Measurements from ENCODE around the gene LMF1. TPM values are rescaled to one million over a fixed set of nuclear protein-coding genes. Genes with fewer than 3 reads are reported as not detected.
"Not testable (repeated sequence)": the region's sequence is repeated elsewhere in the genome, so short reads cannot be mapped to it uniquely, and the experiment has no call there.

Gene LMF1
- total RNA-seq, 4 donors from 2014 or later = 21.8 to 47.9 (median 36.0) TPM

DNA sequence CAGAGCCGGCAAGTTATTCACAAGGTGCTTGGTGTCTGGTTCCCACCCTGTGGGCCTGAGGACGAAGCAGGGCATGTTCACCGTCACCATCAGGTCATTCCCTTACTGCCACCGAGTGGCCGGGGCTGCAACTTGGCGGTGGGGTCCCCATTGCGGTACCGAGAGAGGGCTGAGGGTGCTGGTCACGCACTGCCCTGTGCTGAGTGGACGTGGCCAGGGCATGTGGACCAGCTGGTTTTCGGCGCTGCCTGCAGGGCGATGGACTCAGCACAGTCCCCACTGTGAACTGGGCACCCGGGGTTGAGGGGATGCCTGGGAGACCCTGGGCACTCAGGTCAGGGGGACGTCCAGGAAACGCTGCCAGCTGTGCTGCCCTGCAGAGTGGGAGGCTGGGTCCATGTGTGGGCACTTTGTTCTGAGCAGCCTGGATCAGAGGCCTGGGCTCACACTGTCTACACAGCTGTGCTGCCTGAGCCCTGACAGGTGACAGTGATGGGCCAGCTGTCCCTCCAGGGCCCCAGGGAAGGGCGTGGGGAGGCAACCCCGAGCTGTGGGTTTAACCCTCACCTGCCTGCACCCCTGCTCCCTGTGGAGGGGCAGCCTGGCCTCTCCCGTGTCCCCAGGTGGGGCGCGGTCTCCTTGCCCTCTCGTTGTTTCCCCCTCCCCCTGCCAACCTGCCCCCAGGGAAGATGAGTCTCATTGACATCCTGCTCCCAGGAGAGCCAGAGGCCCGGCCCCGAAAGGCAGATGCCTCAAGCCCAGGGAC lies 131.0 kb downstream of the LMF1 start:
- Histone ChIP-seq H3K4me3 (no peak overlapping the region), H3K27ac (no peak overlapping the region), H3K9me3 (peaks cover 0 to 3% of the 10 kb centered on the region in 2 donors), H3K4me1 (no peaks in the 10 kb centered on the region), H3K27me3 (peaks cover 0 to 3% of the 10 kb centered on the region in 2 donors), H3K36me3 (no peaks in the 10 kb centered on the region)
- TF ChIP-seq POLR2A (IDR thresholded peaks at IDR 0.05) (no peak), CTCF (IDR thresholded peaks at IDR 0.05) (no peak)
- DNase-seq = no peak
- intact Hi-C loops (cut with DNase I; ENCODE audit: low total_unique reads) = no loop called here

GRCh38 chr16:838741-839140 lies 132.0 kb downstream of the LMF1 start:
- intact Hi-C loops (cut with DNase I; ENCODE audit: low total_unique reads) = no loop called here

DNA sequence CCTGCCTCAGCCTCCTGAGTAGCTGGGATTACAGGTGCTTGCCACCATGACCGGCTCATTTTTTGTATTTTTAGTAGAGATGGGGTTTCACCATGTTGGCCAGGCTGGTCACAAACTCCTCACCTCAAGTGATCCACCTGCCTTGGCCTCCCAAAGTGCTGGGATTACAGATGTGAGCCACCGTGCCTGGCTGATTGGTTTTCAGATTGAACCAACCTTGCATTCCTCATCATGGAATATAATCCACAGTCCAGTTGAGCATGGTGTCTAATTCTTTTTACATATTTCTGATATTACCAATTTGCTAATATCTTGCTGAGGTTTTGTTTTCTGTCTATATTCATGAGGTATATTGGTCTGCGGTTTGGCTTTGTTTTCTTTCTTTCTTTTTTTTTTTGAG lies 134.0 kb downstream of the LMF1 start:
- H3K27me3 ChIP-seq; H3K27ac ChIP-seq; H3K4me3 ChIP-seq; H3K9me3 ChIP-seq; H3K4me1 ChIP-seq; H3K36me3 ChIP-seq; DNase-seq; intact Hi-C loops (cut with DNase I; ENCODE audit: low total_unique reads): not testable (repeated sequence)

More at GRCh38 chr16:838741-839140, 132.0 kb downstream of the LMF1 start:
- Histone ChIP-seq H3K27ac (no peak overlapping the region), H3K36me3 (no peaks in the 10 kb centered on the region), H3K4me3 (no peak overlapping the region), H3K4me1 (no peaks in the 10 kb centered on the region), H3K9me3 (peaks cover 0 to 3% of the 10 kb centered on the region in 2 donors), H3K27me3 (peaks cover 0 to 3% of the 10 kb centered on the region in 2 donors)
- no peak for DNase-seq
- no peak for TF ChIP-seq CTCF (IDR thresholded peaks at IDR 0.05)
- no peak for TF ChIP-seq POLR2A (IDR thresholded peaks at IDR 0.05)

DNA sequence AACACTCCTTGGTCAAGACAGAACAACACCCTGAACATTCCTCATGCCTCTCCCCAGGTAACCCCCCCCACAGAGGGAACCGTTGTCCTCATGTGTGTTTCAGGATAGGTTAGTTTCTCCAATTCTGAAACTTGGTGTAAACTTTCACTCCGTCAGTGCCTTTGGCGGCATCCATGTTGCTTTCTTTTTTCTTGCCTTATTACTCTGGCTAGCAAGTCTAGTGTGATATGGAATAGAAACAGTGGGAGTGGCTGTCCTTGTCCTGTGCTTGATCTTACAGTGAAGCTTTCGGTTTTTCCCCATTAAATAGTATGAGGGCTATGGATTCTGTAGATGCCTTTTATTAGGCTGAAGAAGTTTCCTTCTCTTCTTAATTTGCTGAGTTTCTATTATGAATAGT lies 134.6 kb downstream of the LMF1 start:
- no peak overlapping the region for H3K27ac ChIP-seq
- H3K4me3 ChIP-seq = no peak overlapping the region
- no peaks in the 10 kb centered on the region for H3K36me3 ChIP-seq
- TF ChIP-seq CTCF (IDR thresholded peaks at IDR 0.05) (no peak), POLR2A (IDR thresholded peaks at IDR 0.05) (no peak)
- peaks cover 0 to 3% of the 10 kb centered on the region in 2 donors for H3K27me3 ChIP-seq
- intact Hi-C loops (cut with DNase I; ENCODE audit: low total_unique reads) = no loop called here
- DNase-seq = no peak
- peaks cover 0 to 3% of the 10 kb centered on the region in 2 donors for H3K9me3 ChIP-seq
- H3K4me1 ChIP-seq = no peaks in the 10 kb centered on the region

DNA sequence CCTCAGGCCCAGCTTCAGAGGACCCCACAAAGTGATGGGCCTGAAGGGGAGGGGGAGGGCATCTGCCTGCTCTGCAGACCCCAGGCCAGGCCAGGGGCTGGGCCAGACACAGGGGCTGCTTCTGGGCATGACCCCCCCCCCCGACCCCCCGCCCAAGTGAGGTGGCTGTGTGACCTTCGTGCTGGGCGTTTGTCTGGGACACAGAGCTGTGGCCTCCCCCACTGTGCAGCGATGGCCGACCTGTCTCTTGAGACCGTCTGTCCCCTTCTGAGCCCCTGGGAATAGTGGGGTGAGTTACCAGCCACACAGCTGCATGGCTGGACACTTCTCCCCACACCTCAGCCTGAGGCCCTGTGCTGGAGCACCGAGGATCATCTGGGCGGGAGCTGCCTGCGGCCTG lies 135.4 kb downstream of the LMF1 start:
- no peak for DNase-seq
- intact Hi-C loops (cut with DNase I; ENCODE audit: low total_unique reads) = no loop called here
- Histone ChIP-seq H3K27me3 (peaks cover 0 to 3% of the 10 kb centered on the region in 2 donors), H3K4me3 (no peak overlapping the region), H3K4me1 (no peaks in the 10 kb centered on the region), H3K9me3 (peaks cover 0 to 3% of the 10 kb centered on the region in 2 donors), H3K27ac (no peak overlapping the region), H3K36me3 (no peaks in the 10 kb centered on the region)
- no peak for TF ChIP-seq CTCF (IDR thresholded peaks at IDR 0.05)
- no peak for TF ChIP-seq POLR2A (IDR thresholded peaks at IDR 0.05)
